Breast epithelium (tissue), 4 donors: Measurements from ENCODE around the gene CRYBB3. TPM values are rescaled to one million over a fixed set of nuclear protein-coding genes. Genes with fewer than 3 reads are reported as not detected.

Source experiments
- DNase-seq, 2 donors: peaks; one replicate each; pipeline ENCODE4 v3.0.0-alpha.2; 2019; ENCODE audit warnings: low spot score in 2 of 2
- H3K27ac ChIP-seq, 2 donors: fragments of 200-600 bp; sonication (generic) in 1 of 2; one replicate each; pipeline ENCODE4 v1.5.1; 2016 to 2019; ENCODE audit warnings: mild to moderate bottlenecking in 1 of 2
- H3K27me3 ChIP-seq, 2 donors: fragments of 200-600 bp; sonication (generic) in 1 of 2; one replicate each; pipeline versions ENCODE4 v1.5.1 to v1.6.0; 2017 to 2019; ENCODE audit warnings: control low read depth in 1 of 2, mild to moderate bottlenecking in 1 of 2
- H3K36me3 ChIP-seq: fragments of 200-600 bp; one replicate; pipeline ENCODE4 v1.5.1; 2019
- H3K4me1 ChIP-seq, 2 donors: fragments of 200-600 bp; sonication (generic); one replicate each; pipeline ENCODE4 v1.5.1; 2016 to 2019; ENCODE audit warnings: control low read depth in 1 of 2
- H3K4me3 ChIP-seq, 3 donors: fragments of 200-600 bp; sonication (generic); 1 replicate in 2 of 3; 2 replicates in 1 of 3; pipeline ENCODE4 v1.5.1; 2016 to 2019; ENCODE audit warnings: mild to moderate bottlenecking in 3 of 3, moderate library complexity in 2 of 3
- H3K9me3 ChIP-seq, 2 donors: fragments of 200-600 bp; sonication (generic) in 1 of 2; one replicate each; pipeline ENCODE4 v1.5.1; 2016 to 2019; ENCODE audit warnings: control low read depth in 1 of 2
- POLR2A ChIP-seq: fragments of 450-650 bp; IDR thresholded peaks from one replicate; pipeline ENCODE4 v1.6.1; 2016; ENCODE audit warnings: antibody characterized with exemption, mild to moderate bottlenecking, moderate library complexity
- POLR2AphosphoS5 ChIP-seq, 3 donors: sonication (generic); formaldehyde crosslinking; IDR thresholded peaks; one replicate each; pipeline ENCODE4 v1.6.1; 2017; ENCODE audit warnings: antibody characterized with exemption in 3 of 3
- intact Hi-C: fragments of 100-400 bp; cut with DNase I; formaldehyde crosslinking; loops from one replicate; pipeline ENCODE4 v1.15.1; 2023; ENCODE audit warnings: low total_unique reads
- total RNA-seq, 3 donors: library from RNA; depleted of rRNA; stranded (reverse); fragments of >200 nt; gene quantifications; one replicate each; pipeline ENCODE4 v1.1.0, GENCODE V29; 2016
- TF ChIP-seq, protein P1 (sequence below), 3 donors: fragments of 450-650 bp; IDR thresholded peaks; one replicate each; pipeline ENCODE4 v1.5.1; 2016 to 2017; ENCODE audit warnings: antibody characterized with exemption in 3 of 3, mild to moderate bottlenecking in 3 of 3, moderate library complexity in 3 of 3

The CRYBB3 gene
- total RNA-seq, 3 donors from 2014 or later, result 0.66 TPM; not detected in 2

DNA sequence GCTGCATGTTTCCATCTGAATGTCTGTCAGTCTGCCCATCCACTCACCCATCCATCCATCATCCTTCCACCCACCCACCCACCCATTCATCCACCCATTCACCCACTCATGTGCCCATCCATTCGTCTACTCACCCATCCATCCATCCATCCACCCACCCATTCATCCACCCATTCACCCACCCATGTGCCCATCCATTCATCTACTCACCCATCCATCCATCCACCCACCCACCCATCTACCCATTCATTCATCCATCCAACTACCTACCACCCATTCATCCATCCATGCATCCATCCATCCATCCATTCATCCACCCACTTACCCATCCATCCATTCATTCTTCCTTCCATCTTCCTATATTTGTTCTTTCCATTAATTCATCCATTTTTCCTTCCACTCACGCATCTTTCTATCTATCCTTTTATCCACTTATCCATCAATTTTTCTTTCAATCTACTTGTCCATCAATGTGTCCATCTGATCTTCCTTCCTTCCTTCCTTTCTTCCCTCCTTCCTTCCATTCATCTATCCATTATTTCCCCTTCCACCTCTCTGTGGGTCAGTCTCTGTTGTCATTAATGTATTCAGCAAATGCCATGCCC is 8.0 kb downstream of the CRYBB3 start:
- Histone ChIP-seq H3K27ac (no peak overlapping the region), H3K36me3 (no peaks in the 10 kb centered on the region), H3K4me3 (no peak overlapping the region), H3K27me3 (no peaks in the 10 kb centered on the region), H3K9me3 (no peaks in the 10 kb centered on the region), H3K4me1 (no peaks in the 10 kb centered on the region)
- no peak for TF ChIP-seq POLR2AphosphoS5 (IDR thresholded peaks at IDR 0.05)
- TF ChIP-seq POLR2A, result no peak
- TF ChIP-seq, protein P1, sequence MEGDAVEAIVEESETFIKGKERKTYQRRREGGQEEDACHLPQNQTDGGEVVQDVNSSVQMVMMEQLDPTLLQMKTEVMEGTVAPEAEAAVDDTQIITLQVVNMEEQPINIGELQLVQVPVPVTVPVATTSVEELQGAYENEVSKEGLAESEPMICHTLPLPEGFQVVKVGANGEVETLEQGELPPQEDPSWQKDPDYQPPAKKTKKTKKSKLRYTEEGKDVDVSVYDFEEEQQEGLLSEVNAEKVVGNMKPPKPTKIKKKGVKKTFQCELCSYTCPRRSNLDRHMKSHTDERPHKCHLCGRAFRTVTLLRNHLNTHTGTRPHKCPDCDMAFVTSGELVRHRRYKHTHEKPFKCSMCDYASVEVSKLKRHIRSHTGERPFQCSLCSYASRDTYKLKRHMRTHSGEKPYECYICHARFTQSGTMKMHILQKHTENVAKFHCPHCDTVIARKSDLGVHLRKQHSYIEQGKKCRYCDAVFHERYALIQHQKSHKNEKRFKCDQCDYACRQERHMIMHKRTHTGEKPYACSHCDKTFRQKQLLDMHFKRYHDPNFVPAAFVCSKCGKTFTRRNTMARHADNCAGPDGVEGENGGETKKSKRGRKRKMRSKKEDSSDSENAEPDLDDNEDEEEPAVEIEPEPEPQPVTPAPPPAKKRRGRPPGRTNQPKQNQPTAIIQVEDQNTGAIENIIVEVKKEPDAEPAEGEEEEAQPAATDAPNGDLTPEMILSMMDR (IDR thresholded peaks at IDR 0.05), result no peak
- intact Hi-C loops, result no loop called here
- DNase-seq, result no peak

DNA sequence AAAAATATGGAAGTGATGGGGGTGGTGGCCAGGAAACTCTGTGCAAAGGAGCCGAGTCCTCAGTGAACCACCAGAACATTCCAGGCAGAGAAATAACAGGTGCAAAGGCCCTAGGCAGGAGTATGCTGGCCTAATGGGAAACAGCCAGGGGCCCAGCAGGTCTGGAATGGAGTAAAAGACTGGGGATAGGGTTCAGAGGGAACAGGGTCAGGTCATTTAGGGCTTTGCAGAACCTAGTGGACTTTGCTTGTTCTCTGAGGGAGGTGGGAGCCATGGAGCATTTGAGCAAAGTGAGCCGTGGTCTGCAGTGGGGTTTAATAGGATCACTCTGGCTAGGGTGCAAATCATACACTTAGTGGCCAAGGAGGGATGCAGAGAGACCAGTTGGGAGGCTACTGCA is 8.7 kb downstream of the CRYBB3 start:
- intact Hi-C loops, result no loop called here
- TF ChIP-seq, protein P1 (IDR thresholded peaks at IDR 0.05), result no peak
- TF ChIP-seq POLR2A (no peak), POLR2AphosphoS5 (IDR thresholded peaks at IDR 0.05) (no peak)
- H3K9me3 ChIP-seq, result peaks cover 0 to 3% of the 10 kb centered on the region in 2 donors

DNA sequence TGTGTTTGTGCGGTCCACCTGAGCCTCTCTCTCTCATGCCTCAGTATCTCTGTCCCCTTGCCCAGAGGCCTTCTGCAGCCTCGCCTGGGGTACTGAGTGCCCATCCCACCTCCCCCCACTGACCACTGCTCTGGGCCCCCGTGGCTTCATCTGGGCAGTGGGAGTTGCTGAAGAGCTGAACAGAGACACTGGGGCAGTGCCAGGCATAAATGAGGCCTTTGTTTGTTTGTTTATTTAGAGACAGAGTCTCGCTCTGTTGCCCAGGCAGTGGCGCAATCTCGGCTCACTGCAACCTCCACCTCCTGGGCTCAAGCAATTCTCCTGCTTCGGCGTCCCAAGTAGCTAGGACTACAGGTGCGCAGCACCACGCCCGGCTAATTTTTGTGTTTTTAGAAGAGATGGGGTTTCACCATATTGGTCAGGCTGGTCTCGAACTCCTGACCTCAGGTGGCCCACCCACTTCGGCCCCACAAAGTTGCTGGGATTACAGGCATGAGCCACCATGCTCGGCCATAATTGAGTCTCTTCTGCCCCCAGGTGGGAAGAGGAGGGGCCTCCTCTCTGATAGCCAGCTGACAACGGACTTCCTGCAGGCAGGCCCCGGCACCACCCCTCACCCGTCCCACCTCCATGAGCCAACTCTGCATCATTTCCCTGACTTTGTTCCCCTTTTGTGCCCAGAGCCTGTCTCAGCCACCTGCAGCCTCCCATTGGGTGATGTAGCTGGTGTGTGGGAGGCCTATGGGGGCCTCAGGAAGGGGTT is 9.3 kb downstream of the CRYBB3 start:
- Histone ChIP-seq H3K36me3 (no peaks in the 10 kb centered on the region), H3K4me1 (no peaks in the 10 kb centered on the region), H3K4me3 (no peak overlapping the region), H3K27ac (no peak overlapping the region), H3K27me3 (no peaks in the 10 kb centered on the region), H3K9me3 (peaks cover 0 to 5% of the 10 kb centered on the region in 2 donors)
- TF ChIP-seq, protein P1 (IDR thresholded peaks at IDR 0.05), result no peak
- no peak for TF ChIP-seq POLR2AphosphoS5 (IDR thresholded peaks at IDR 0.05)
- no peak for TF ChIP-seq POLR2A
- no peak for DNase-seq
- intact Hi-C loops, result no loop called here

More for the DNA sequence above, 8.7 kb downstream of the CRYBB3 start:
- no peak overlapping the region for H3K4me3 ChIP-seq
- no peak overlapping the region for H3K27ac ChIP-seq
- no peaks in the 10 kb centered on the region for H3K36me3 ChIP-seq
- no peaks in the 10 kb centered on the region for H3K27me3 ChIP-seq
- H3K4me1 ChIP-seq, result no peaks in the 10 kb centered on the region
- DNase-seq, result no peak

DNA sequence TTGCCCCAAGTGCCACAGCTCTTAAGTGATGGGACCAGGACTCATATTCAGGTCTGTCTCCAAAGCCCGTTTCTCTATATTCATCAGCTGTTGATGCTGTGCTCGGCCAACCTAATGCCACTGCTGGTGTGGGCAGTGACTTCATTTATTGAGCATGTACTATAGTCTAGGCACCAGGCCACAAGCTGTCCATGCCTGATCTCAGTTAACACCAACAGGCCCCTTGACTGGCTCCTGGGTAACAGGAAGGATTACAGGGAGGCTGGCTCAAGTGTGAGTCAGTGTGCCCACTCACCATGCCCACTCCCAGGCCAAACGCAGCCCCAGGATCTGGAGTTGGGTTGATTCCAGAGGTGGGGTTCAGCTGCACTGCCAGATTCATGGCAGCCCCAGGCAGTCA is 11.1 kb downstream of the CRYBB3 start:
- intact Hi-C loops, result no loop called here
- no peak for TF ChIP-seq POLR2A
- TF ChIP-seq, protein P1 (IDR thresholded peaks at IDR 0.05), result no peak
- TF ChIP-seq POLR2AphosphoS5 (IDR thresholded peaks at IDR 0.05), result no peak

DNA sequence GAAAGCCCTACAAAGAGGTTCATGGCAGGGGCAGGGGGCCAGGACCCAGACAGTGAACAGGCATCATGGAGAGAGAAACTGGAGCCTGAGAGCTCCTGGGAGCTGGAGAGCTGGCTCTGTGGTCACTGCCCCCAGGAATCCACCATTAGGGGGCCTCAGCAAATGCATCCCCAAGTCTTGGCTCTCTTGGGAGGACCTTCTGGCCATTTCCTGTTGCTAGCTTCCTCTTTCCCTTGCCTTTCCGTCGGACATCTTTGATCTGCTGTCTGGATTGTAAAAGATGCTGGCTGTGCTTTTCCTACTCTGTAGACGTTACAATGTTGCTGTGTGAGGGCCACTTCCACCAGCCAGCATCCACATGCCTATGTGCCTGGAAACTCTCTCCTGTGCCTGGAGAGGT is 12.7 kb downstream of the CRYBB3 start:
- H3K27ac ChIP-seq, result no peak overlapping the region
- DNase-seq, result no peak
- intact Hi-C loops, result no loop called here
- no peak overlapping the region for H3K4me3 ChIP-seq
- H3K4me1 ChIP-seq, result no peaks in the 10 kb centered on the region
- H3K9me3 ChIP-seq, result peaks cover 0 to 5% of the 10 kb centered on the region in 2 donors
- TF ChIP-seq POLR2A, result no peak
- TF ChIP-seq POLR2AphosphoS5 (IDR thresholded peaks at IDR 0.05), result no peak
- TF ChIP-seq, protein P1 (IDR thresholded peaks at IDR 0.05), result no peak
- no peaks in the 10 kb centered on the region for H3K36me3 ChIP-seq
- H3K27me3 ChIP-seq, result no peaks in the 10 kb centered on the region

More for the DNA sequence above, 11.1 kb downstream of the CRYBB3 start:
- Histone ChIP-seq H3K4me3 (no peak overlapping the region), H3K9me3 (peaks cover 0 to 5% of the 10 kb centered on the region in 2 donors), H3K4me1 (no peaks in the 10 kb centered on the region), H3K36me3 (no peaks in the 10 kb centered on the region), H3K27ac (no peak overlapping the region), H3K27me3 (no peaks in the 10 kb centered on the region)
- no peak for DNase-seq
